OCI-LY3 (cell line): ENCODE data around the gene ARHGDIA.

Experiments used
- EZH2phosphoT487 ChIP-seq: fragments of 200-600 bp; shearing (Covaris generic); IDR thresholded peaks from 2 replicates; pipeline ENCODE4 v1.6.1; 2018; ENCODE audit warnings: antibody characterized with exemption, mixed run types, low read depth
- TF ChIP-seq, protein P1 (sequence below): fragments of 200-600, 300-600 bp; sonication (generic); IDR thresholded peaks from 2 replicates; pipeline ENCODE4 v1.5.1; 2014; ENCODE audit warnings: antibody characterized with exemption, low read length, low read depth

DNA sequence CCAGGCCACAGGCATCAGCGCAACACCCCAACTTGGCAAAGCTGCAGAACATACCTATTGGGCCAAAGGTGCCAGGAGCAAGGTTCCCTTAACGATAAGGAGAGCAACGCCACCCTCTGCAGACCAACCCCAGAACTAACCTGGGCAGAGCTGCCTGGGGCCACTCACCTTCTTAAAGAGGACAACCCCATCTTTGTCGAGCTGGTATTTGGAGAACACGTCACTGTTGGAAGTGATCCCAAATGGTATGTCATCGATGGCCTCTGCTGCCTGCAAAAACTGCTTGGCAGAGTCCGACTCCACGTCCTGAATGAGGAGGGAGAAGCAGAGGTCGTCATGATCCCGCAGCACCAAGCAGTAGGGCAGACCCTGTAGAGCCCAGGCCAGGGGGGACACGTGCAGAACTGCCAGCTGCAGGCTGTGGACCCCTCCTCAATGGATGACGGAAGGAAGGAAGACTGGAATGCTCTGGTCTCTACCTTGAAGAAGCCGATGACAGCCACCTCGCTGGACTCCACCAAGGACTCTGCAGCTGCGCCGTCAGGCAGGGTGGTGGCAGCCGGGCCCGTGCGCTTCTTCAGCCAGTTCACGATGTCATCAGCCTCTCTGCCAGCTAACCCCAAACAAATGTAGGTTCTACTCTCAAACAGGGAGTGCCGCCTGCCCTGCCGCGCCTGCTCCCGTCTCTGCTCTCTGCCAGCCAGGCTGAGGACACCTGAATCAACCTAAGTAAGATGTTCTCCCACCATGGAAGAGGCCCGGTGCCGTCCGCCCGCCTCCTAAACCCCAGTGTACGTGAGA lies 16.0 kb downstream of the ARHGDIA start:
- TF ChIP-seq, protein P1, sequence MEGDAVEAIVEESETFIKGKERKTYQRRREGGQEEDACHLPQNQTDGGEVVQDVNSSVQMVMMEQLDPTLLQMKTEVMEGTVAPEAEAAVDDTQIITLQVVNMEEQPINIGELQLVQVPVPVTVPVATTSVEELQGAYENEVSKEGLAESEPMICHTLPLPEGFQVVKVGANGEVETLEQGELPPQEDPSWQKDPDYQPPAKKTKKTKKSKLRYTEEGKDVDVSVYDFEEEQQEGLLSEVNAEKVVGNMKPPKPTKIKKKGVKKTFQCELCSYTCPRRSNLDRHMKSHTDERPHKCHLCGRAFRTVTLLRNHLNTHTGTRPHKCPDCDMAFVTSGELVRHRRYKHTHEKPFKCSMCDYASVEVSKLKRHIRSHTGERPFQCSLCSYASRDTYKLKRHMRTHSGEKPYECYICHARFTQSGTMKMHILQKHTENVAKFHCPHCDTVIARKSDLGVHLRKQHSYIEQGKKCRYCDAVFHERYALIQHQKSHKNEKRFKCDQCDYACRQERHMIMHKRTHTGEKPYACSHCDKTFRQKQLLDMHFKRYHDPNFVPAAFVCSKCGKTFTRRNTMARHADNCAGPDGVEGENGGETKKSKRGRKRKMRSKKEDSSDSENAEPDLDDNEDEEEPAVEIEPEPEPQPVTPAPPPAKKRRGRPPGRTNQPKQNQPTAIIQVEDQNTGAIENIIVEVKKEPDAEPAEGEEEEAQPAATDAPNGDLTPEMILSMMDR: no peak
- TF ChIP-seq EZH2phosphoT487: no peak
